Liver (tissue), 9 donors: ENCODE results near the gene RCAN2. TPM values are rescaled to one million over a fixed set of nuclear protein-coding genes. Genes with fewer than 3 reads are reported as not detected.

Experiments
- DNase-seq: peaks from one replicate; pipeline ENCODE4 v3.0.0-alpha.2; 2017; ENCODE audit warnings: low spot score
- H3K27ac ChIP-seq, 2 donors: one replicate each; pipeline ENCODE4 v1.7.0; 2013; ENCODE audit warnings: inconsistent platforms in 2 of 2, low read length in 2 of 2, control low read depth in 1 of 2, low read depth in 1 of 2, mild to moderate bottlenecking in 1 of 2
- H3K27me3 ChIP-seq, 4 donors: one replicate each; pipeline versions ENCODE4 v1.6.1 to v1.7.0; 2013; ENCODE audit warnings: low read length in 3 of 4, inconsistent platforms in 1 of 4, mild to moderate bottlenecking in 1 of 4, moderate library complexity in 1 of 4; ENCODE audit not compliant: control insufficient read depth in 4 of 4, insufficient read depth in 4 of 4
- H3K36me3 ChIP-seq, 4 donors: one replicate each; pipeline versions ENCODE4 v1.6.1 to v1.7.0; 2013; ENCODE audit warnings: low read length in 3 of 4, mild to moderate bottlenecking in 3 of 4, low read depth in 1 of 4, moderate library complexity in 1 of 4; ENCODE audit not compliant: control insufficient read depth in 4 of 4, insufficient read depth in 3 of 4
- H3K4me1 ChIP-seq, 4 donors: one replicate each; pipeline versions ENCODE4 v1.6.1 to v1.7.0; 2013; ENCODE audit warnings: low read length in 3 of 4, mild to moderate bottlenecking in 3 of 4, moderate library complexity in 1 of 4; ENCODE audit not compliant: control insufficient read depth in 4 of 4, insufficient read depth in 4 of 4
- H3K4me3 ChIP-seq, 3 donors: one replicate each; pipeline versions ENCODE4 v1.6.1 to v1.7.0; 2013; ENCODE audit warnings: low read length in 3 of 3, control low read depth in 1 of 3, low read depth in 1 of 3, mild to moderate bottlenecking in 1 of 3
- H3K9ac ChIP-seq, 2 donors: one replicate each; pipeline ENCODE4 v1.7.0; 2013; ENCODE audit warnings: low read length in 2 of 2, mild to moderate bottlenecking in 2 of 2, moderate library complexity in 2 of 2, control low read depth in 1 of 2, low read depth in 1 of 2
- H3K9me3 ChIP-seq, 4 donors: one replicate each; pipeline versions ENCODE4 v1.6.1 to v1.7.0; 2013; ENCODE audit warnings: low read length in 3 of 4; ENCODE audit not compliant: control insufficient read depth in 4 of 4
- ATF3 ChIP-seq: IDR thresholded peaks from 2 replicates; pipeline ENCODE4 v1.6.1; 2016; ENCODE audit warnings: antibody characterized with exemption
- CTCF ChIP-seq: fragments of 150-350 bp; IDR thresholded peaks from 2 replicates; pipeline ENCODE4 v1.5.1; 2017; ENCODE audit warnings: improper control_type of control experiment, low read depth, low read length; ENCODE audit not compliant: missing input control
- EGR1 ChIP-seq, 2 donors: IDR thresholded peaks; 2 replicates each; pipeline ENCODE4 v1.6.1; 2016 to 2018; ENCODE audit warnings: antibody characterized with exemption in 2 of 2, low read depth in 2 of 2
- FOXA1 ChIP-seq: IDR thresholded peaks from 2 replicates; pipeline ENCODE4 v1.6.1; 2016; ENCODE audit warnings: antibody characterized with exemption
- GABPA ChIP-seq, 2 donors: IDR thresholded peaks in 1 of 2; conservative IDR thresholded peaks in 1 of 2; 2 replicates each; pipeline ENCODE4 v1.6.1; 2016; ENCODE audit warnings: antibody characterized with exemption in 2 of 2, mild to moderate bottlenecking in 1 of 2, moderate library complexity in 1 of 2
- HNF4G ChIP-seq: IDR thresholded peaks from 2 replicates; pipeline ENCODE4 v1.6.1; 2016; ENCODE audit warnings: antibody characterized with exemption
- JUND ChIP-seq, 2 donors: IDR thresholded peaks; 2 replicates each; pipeline ENCODE4 v1.6.1; 2016; ENCODE audit warnings: antibody characterized with exemption in 2 of 2
- NR2F2 ChIP-seq: IDR thresholded peaks from 2 replicates; pipeline ENCODE4 v1.6.1; 2016; ENCODE audit warnings: antibody characterized with exemption
- REST ChIP-seq: IDR thresholded peaks from 2 replicates; pipeline ENCODE4 v1.6.1; 2016; ENCODE audit warnings: antibody characterized with exemption, mild to moderate bottlenecking
- RXRA ChIP-seq, 2 donors: IDR thresholded peaks; 2 replicates each; pipeline ENCODE4 v1.6.1; 2017 to 2018; ENCODE audit warnings: antibody characterized with exemption in 2 of 2, mild to moderate bottlenecking in 1 of 2
- ZBTB33 ChIP-seq: IDR thresholded peaks from 2 replicates; pipeline ENCODE4 v1.6.1; 2016; ENCODE audit warnings: antibody characterized with exemption
- WGBS: extraction: QIAGEN DNeasy Blood & Tissue Kit; methylation state at CpG from one replicate; pipeline ENCODE4 v1.1.7; 2013; 5-methylcytosine and 5-hydroxymethylcytosine counted together
- polyA plus RNA-seq, 2 donors: library from polyadenylated mRNA; stranded (reverse) in 1 of 2; unstranded in 1 of 2; fragments of 200-250 nt in 1 of 2; fragments of >200 nt in 1 of 2; fragmentation: Nextera tagmentation in 1 of 2; extraction: Ambion mirVana in 1 of 2; gene quantifications; one replicate each; pipeline versions ENCODE4 v1.2.1 to v1.2.3, GENCODE V29; 2013 to 2015
- total RNA-seq, 2 donors: library from RNA; depleted of rRNA; stranded (reverse); fragments of >200 nt; gene quantifications; one replicate each; pipeline ENCODE4 v1.2.3, GENCODE V29; 2014
- donor health status: healthy.
- donor health status: healthy.
- donor health status: healthy.
- donor health status: healthy.
- donor health status: healthy.

The RCAN2 gene
- total and polyA plus RNA-seq, 4 donors: 0.19 to 8.2 (median 2.4) TPM

GRCh38 chr6:46262928-46263706 is 228.1 kb downstream of the RCAN2 start:
- TF ChIP-seq FOXA1 (no peak), ZBTB33 (no peak), JUND (IDR thresholded peaks at IDR 0.05) (no peak)
- Histone ChIP-seq H3K27ac (no peak overlapping the region), H3K27me3 (no peaks in the 10 kb centered on the region), H3K9ac (no peak overlapping the region), H3K36me3 (no peaks in the 10 kb centered on the region), H3K9me3 (no peaks in the 10 kb centered on the region), H3K4me3 (no peak overlapping the region), H3K4me1 (no peaks in the 10 kb centered on the region)
- DNase-seq: no peak
- WGBS: 82% methylated on average over 2 of the region's 2 CpGs

- Histone ChIP-seq H3K36me3 (no peaks in the 10 kb centered on the region), H3K4me3 (no peak overlapping the region), H3K27ac (no peak overlapping the region), H3K27me3 (no peaks in the 10 kb centered on the region), H3K9ac (no peak overlapping the region), H3K4me1 (no peaks in the 10 kb centered on the region), H3K9me3 (no peaks in the 10 kb centered on the region)
- DNase-seq: no peak
- TF ChIP-seq FOXA1: no peak
- no peak for TF ChIP-seq GABPA (IDR thresholded peaks at IDR 0.05 in 1 of 2, conservative IDR thresholded peaks at IDR 0.05 in 1 of 2)
- no peak for TF ChIP-seq ATF3
- no peak for TF ChIP-seq RXRA (IDR thresholded peaks at IDR 0.05)
- no peak for TF ChIP-seq EGR1 (IDR thresholded peaks at IDR 0.05; ENCODE audit: low read depth in 2 of 2)
- TF ChIP-seq REST: no peak
- 95% methylated on average over 2 of the region's 2 CpGs for WGBS
Measured at GRCh38 chr6:46258249-46258648, 233.0 kb downstream of the RCAN2 start.

- 79% methylated on average over 5 of the region's 5 CpGs for WGBS
- H3K4me1 ChIP-seq: no peaks in the 10 kb centered on the region
- DNase-seq: no peak
- no peak for TF ChIP-seq GABPA (IDR thresholded peaks at IDR 0.05 in 1 of 2, conservative IDR thresholded peaks at IDR 0.05 in 1 of 2)
- no peak for TF ChIP-seq REST
- no peak for TF ChIP-seq ATF3
- TF ChIP-seq NR2F2: no peak
- no peak for TF ChIP-seq FOXA1
- no peak for TF ChIP-seq ZBTB33
- no peak for TF ChIP-seq HNF4G
- TF ChIP-seq CTCF: no peak
Measured at GRCh38 chr6:46255528-46255927, 235.7 kb downstream of the RCAN2 start.

More at GRCh38 chr6:46255528-46255927, 235.7 kb downstream of the RCAN2 start:
- Histone ChIP-seq H3K9ac (no peak overlapping the region), H3K27me3 (no peaks in the 10 kb centered on the region), H3K27ac (no peak overlapping the region), H3K36me3 (no peaks in the 10 kb centered on the region), H3K4me3 (no peak overlapping the region), H3K9me3 (no peaks in the 10 kb centered on the region)
